Measurements from ENCODE around the gene RHBDF2.

Gene RHBDF2

GRCh38 chr17:76499267-76499667 lies 2.0 kb downstream of the RHBDF2 start:
- no peak for DNase-seq

DNA sequence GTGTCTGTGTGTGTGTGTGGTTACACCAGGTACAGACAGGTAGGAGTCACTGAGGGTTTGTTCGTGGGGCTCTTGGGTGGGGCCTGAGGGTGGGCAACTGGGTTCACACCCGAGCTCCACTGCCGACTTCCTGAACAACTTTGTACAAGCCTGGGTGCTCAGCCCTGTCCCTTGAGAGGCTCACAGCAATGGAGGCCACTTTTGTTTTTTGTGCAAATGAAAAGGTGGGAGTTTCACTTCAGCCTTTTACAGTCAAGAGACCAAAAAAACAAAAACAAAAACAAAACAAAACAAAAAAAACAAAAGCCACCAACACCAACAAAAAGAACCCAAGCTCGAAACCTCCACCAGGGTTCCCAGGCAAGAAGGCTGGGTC lies 2.4 kb downstream of the RHBDF2 start:
- no peak for DNase-seq

- peak; percentile 41 to 69 for DNase-seq
Observed at GRCh38 chr17:76497979-76498875, 3.0 kb downstream of the RHBDF2 start.

- no peak for DNase-seq
Observed at GRCh38 chr17:76497699-76497978, 3.6 kb downstream of the RHBDF2 start.

- peak; percentile 43 to 87 for DNase-seq
Observed at GRCh38 chr17:76496464-76496863, 4.8 kb downstream of the RHBDF2 start.

- DNase-seq = no peak
Observed at GRCh38 chr17:76495663-76496400, 5.4 kb downstream of the RHBDF2 start.

DNA sequence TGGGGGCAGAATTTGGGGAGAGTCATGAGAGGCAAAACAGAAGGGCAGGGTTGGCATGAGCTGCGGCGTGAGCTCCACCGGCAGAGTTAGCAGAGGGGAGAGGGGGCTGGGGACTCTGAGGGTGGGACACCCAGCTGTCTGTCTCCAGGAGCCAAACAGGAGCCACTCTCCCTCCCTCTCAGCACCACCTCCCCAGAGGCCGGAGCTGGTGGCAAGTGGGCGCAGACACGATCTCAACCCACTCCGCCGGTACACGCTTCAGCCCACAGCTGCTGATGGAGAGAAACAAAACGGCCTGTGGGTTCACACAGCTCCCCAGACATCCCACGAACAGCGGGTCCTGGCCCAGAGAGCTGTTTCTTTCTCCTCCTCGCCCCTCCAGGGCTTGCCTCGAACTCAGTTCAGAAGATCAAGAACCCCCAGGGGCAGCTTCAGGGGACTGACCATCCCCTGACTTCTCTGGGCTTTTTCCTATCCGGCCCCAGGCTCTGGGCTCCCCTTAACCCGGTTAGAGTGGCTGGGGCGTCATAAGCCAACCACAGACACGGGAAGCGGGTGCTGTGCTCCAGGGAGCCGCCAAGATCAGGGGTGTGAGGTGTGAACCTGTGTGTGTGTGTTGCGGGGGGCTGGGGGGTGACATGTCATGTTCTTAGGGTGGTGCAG lies 7.6 kb downstream of the RHBDF2 start:
- DNase-seq = peak in 1 of 2 donors; percentile 19

DNA sequence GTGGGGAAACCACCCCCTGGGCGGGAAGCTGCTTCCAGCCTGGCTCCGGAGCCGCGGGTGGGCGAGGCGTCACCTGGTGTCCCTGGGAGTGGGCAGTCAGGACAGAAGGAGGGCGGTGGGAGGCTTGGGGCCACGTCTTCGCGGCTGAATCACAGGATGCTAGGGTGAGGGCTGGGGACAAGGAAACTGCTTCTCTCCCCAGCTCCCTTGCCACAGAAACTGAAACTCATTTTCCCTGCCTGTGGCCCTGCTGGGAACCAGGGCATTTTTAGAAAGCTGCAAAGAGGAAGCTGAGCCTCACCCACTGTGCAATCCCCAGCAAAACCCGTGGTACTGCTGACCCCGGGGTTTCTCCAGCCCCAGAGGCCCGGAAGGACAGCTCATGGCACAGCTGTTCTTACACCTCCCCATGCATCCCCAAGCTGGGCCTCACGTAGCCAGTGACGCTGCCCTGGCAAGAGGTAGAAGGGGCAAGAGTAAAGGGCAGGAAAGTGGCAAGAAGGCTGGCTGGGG lies 8.2 kb downstream of the RHBDF2 start:
- DNase-seq = peak; percentile 95 to 99

- peak; percentile 78 to 88 for DNase-seq
Observed at GRCh38 chr17:76492123-76492988, 8.9 kb downstream of the RHBDF2 start.

DNA sequence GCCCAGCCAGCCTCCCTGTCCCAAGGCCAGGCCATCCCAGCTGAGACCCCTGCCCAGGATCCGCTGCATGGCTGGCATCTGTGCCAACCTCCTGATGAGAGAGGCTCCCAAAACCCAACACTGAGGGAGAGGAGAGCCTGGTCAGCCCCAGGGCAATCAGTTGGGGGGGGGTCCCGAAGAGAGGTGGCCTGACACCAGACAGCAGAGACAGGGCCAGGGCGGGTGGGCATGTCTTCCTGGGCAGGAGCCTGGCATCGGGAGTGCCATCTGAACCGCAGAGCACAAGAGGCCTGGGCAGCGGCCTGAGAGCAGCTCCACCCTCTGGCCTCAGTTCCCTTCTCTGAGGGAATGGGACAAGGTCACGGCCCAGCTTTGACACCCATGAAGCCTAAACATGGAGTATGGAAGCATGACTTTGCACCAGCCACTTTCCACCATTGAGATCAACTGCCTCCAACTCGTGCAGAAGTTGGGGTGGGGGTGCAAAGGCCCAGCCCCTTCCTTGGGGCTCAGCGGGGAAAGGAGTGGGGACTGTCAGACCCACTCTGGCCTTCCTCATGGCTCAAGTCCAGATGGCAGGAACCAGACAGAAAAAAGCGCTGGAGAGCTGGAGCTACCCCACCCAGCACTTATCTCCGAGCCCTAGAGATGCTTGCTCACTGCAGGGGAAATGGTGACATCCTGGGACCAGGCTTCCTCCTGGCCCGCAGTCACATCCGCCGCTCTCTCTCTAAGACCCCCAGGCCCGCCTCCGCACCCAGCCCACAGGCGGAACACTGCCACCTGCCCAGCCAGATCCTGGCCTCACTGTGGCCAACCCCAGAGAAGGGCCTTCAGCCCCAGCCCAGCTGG lies 9.7 kb downstream of the RHBDF2 start:
- peak in 1 of 2 donors; percentile 40 for DNase-seq

DNA sequence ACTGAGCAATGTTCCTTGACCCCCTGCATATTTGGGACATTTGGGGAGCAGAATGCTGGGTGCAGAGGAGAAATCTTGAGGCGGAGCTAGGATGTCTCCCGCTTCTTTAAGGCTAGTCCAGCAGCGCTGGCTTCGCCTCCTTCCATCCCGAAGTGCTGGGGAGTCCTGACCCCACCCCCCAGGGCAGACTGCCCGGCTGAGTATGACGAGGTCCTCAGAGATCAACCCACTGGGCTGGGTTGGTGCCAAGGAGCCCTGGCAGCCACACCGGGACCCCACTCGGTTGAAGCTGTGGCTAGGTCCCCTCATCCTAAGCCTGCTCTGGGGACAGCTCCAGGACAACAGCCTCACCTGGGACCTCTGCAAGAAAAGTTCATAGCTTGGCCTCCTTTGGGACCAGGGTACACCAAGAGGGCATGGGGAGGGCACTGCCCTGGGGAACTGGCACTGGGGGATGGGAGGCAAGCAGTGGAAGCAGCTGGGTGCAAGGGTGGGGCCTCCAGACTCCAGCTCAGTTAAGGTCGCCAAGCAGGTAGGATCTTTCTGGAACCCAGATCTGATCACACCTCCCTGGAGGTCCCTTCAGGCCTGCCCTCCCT lies 11.0 kb downstream of the RHBDF2 start:
- no peak for DNase-seq

DNA sequence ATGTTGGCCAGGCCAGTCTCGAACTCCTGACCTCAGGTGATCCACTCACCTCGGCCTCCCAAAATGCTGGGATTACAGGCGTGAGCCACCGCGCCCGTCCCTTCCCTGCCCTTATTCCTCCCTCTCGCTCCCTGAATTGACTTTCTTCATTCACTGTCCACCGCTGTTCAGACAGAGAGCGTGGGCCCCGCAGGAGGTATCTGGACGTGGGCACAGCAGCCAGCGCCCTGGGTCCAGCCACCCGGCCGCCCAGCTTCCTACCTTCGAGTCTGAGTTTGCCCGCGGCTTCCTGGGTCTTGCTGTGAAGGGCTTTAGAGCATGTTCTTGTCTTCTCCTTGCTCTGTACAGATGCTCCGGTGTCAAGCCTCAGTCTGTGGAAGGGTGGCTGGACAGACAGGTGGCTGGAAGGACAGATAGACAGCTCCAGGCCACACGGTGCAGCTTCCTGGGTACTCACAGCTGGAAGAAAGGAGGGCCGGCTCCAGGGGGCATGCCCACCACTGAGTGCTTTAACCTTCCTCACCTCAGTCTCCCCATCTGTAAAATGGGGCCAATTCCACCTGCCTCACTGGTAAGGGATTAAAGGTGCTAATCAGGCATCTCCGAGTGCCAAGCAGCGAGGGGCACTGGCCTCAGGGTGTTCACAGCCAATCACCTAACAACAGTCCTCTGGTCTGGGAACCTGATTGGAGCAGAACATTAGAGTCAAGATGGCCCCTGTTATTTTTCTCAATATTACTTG lies 13.6 kb downstream of the RHBDF2 start:
- no peak for DNase-seq

DNA sequence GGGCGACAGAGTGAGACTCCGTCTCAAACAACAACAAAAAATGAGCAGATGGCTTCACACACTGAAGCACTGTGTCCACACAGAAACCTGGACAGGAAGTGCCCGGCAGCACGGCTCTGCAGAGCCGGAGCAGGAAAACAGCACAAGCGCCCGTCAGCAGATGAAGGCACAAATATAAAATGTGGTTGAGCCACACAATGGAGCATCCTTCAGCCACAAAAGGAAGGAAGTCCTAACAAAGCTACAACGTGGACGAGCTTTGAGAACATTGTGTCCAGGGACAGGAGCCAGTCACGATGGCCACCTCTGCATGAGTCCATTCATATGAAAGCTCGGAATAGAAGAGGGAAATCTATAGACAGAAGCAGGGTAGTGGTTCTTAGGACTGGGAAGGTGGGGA lies 15.7 kb downstream of the RHBDF2 start:
- DNase-seq = peak in 1 of 2 donors; percentile 20

DNA sequence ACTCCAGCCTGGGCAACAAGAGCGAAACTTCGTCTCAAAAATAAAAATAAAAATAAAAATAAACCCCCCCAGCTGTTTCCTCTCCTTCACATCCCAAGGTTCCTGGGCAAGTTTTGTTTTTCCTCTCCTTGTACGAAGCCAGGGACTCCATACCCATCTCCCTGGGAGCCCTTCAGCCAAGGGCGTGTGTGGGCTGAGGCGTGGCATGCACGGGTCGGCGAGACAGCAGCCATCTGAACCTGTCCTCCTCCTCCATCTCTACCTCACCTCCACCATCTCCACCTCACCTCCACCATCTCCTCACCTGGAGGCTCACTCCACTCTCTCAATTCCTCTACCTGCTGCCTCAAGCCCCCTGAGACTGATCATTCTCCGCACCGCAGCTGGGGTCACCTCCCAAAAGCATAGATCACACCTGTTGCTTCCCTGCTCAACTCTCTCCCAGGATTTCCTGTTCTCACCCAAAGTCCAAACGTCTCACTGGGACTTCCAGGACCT lies 16.9 kb downstream of the RHBDF2 start:
- no peak for DNase-seq

DNA sequence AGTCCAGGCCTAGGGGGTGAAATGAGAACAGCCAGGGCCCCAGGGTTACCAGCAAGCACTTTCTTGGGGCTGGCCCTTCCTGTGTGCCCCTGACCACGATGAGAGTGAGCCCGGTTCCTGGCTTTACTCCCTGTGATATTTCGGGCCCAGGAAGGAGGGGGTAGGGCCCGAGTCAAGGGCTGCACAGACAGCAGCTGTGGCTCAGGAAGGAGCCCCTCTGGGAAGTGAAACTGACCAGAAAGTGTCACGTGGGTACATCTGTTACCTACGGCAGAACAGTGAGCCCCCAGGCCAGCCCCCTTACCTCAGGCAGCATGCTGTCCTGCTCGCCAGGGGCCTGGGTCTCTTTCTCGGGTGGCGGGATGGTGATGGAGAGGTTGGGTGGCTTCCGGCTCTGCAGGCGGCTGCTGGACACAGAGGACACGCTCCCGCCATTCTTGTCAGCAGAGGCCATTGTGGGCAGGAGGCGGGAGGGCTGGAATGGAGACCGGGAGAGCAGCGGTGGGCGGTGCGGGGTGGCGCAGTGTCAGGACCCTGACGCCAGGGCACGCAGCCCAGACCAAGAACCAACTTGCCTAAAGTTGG lies 20.1 kb downstream of the RHBDF2 start:
- no peak for DNase-seq

- peak; percentile 23 to 40 for DNase-seq
Observed at GRCh38 chr17:76480632-76481031, 20.6 kb downstream of the RHBDF2 start.

DNA sequence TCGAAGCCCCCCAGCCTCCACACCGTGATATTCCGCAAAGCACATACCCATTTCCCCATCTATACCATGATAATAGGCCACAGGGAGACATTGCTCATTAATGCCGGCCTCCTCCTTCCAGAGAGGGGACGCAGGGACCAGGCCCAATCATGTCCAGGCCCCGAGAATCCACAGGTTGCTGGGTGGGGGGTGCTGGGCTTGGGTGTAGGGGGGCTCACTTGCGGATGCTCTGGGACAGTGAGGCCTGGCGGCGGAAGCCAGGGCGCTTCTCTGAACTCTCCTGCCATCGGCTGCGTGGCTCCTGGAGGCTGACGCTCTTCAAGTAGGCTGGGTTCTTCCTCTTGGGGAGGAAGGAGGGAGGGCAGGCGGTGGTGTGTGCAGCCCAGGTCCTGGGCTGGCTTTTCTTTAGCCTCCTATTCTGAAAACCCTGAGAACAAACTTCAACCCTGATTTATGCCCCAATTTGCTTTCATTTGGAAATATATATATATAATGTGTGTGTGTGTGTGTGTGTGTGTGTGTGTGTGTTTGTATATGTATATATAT lies 21.6 kb downstream of the RHBDF2 start:
- DNase-seq = no peak

- DNase-seq = no peak
Observed at GRCh38 chr17:76478730-76479514, 22.3 kb downstream of the RHBDF2 start.

GRCh38 chr17:76478097-76478496 lies 23.1 kb downstream of the RHBDF2 start:
- DNase-seq = no peak

Data from inflammatory macrophage treated with lipopolysaccharide for 1 hour (primary cell).